Activated CD4-positive, alpha-beta T cell treated with anti-CD3 and anti-CD28 coated beads for 24 hours (primary cell): ENCODE data around the gene GCLC.
"Not testable (repeated sequence)": the region's sequence is repeated elsewhere in the genome, so short reads cannot be mapped to it uniquely, and the experiment has no call there.

Source experiments
- DNase-seq, 2 donors: peaks; one replicate each; pipeline ENCODE4 v3.0.0-alpha.2; 2020; ENCODE audit warnings: low read depth in 2 of 2

Gene GCLC

GRCh38 chr6:53492860-53493634 is 51.9 kb downstream of the GCLC start:
- DNase-seq: peak; percentile 14 to 15

- no peak for DNase-seq
Observed at GRCh38 chr6:53487080-53487479, 57.8 kb downstream of the GCLC start.

- no peak for DNase-seq
Observed at GRCh38 chr6:53486679-53487078, 58.2 kb downstream of the GCLC start.

- peak; percentile 57 to 65 for DNase-seq
Observed at GRCh38 chr6:53484476-53485280, 60.2 kb downstream of the GCLC start.

GRCh38 chr6:53483423-53484353 is 61.2 kb downstream of the GCLC start:
- DNase-seq: no peak

GRCh38 chr6:53481323-53481722 is 63.6 kb downstream of the GCLC start:
- DNase-seq: no peak

- not testable (repeated sequence) for DNase-seq
Observed at GRCh38 chr6:53480774-53481173, 64.1 kb downstream of the GCLC start.

GRCh38 chr6:53479871-53480270 is 65.0 kb downstream of the GCLC start:
- DNase-seq: no peak

- DNase-seq: no peak
Observed at GRCh38 chr6:53476964-53477363, 67.9 kb downstream of the GCLC start.

GRCh38 chr6:53474010-53474409 is 70.9 kb downstream of the GCLC start:
- no peak for DNase-seq

GRCh38 chr6:53469163-53469562 is 75.7 kb downstream of the GCLC start:
- DNase-seq: no peak

- no peak for DNase-seq
Observed at GRCh38 chr6:53466257-53466656, 78.6 kb downstream of the GCLC start.

GRCh38 chr6:53465732-53466131 is 79.2 kb downstream of the GCLC start:
- DNase-seq: no peak

- no peak for DNase-seq
Observed at GRCh38 chr6:53464927-53465460, 79.9 kb downstream of the GCLC start.

GRCh38 chr6:53464483-53464882 is 80.4 kb downstream of the GCLC start:
- no peak for DNase-seq

- no peak for DNase-seq
Observed at GRCh38 chr6:53461696-53462095, 83.2 kb downstream of the GCLC start.

GRCh38 chr6:53461041-53461656 is 83.8 kb downstream of the GCLC start:
- DNase-seq: no peak

- no peak for DNase-seq
Observed at GRCh38 chr6:53458105-53458866, 86.6 kb downstream of the GCLC start.

GRCh38 chr6:53456809-53457208 is 88.1 kb downstream of the GCLC start:
- no peak for DNase-seq

GRCh38 chr6:53455678-53456077 is 89.2 kb downstream of the GCLC start:
- no peak for DNase-seq

GRCh38 chr6:53451165-53451564 is 93.7 kb downstream of the GCLC start:
- no peak for DNase-seq
